ENCODE measurements around the gene ATP2B3.

Gene ATP2B3

DNA sequence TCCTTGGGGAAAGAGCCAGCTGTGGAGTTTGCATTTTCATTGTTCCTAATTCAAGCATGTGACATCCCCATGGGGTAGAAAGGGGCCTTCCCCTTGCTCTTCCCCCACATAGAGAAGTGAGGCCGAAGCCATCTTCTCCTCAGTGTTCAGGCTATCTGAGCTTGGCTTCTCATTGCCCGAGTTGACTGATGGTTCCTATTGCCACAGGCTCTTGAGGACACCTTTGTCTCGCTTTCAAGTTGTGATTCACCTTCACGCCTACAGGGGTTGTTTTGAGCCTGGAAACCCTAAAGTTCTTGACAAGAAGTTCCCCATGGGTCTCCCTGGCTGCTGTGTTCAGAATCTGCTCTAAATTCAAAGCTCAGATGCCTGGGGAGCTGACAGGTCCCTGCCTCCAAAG lies 56.5 kb downstream of the ATP2B3 start:
- H3K27ac ChIP-seq (ENCODE audit: low read depth, low read length) = no peak overlapping the region
- H3K9ac ChIP-seq (ENCODE audit: low read length in 5 of 5) = no peak overlapping the region
- peaks cover 8 to 58% (median 38%) of the 10 kb centered on the region in 5 donors for H3K27me3 ChIP-seq (ENCODE audit: control insufficient read depth in 5 of 5, insufficient read depth in 4 of 5, low read length in 5 of 5)
- H3K4me1 ChIP-seq (ENCODE audit: control insufficient read depth in 5 of 5, insufficient read depth in 5 of 5, low read length in 5 of 5) = peaks cover 0 to 12% (median 0%) of the 10 kb centered on the region in 5 donors
- H3K4me3 ChIP-seq (ENCODE audit: low read depth in 1 of 5, low read length in 5 of 5) = no peak overlapping the region
- H3K9me3 ChIP-seq (ENCODE audit: control insufficient read depth in 5 of 5, low read length in 5 of 5) = peaks cover 0 to 4% (median 0%) of the 10 kb centered on the region in 5 donors
- no peaks in the 10 kb centered on the region for H3K36me3 ChIP-seq (ENCODE audit: control insufficient read depth in 5 of 5, insufficient read depth in 5 of 5, low read length in 5 of 5)

DNA sequence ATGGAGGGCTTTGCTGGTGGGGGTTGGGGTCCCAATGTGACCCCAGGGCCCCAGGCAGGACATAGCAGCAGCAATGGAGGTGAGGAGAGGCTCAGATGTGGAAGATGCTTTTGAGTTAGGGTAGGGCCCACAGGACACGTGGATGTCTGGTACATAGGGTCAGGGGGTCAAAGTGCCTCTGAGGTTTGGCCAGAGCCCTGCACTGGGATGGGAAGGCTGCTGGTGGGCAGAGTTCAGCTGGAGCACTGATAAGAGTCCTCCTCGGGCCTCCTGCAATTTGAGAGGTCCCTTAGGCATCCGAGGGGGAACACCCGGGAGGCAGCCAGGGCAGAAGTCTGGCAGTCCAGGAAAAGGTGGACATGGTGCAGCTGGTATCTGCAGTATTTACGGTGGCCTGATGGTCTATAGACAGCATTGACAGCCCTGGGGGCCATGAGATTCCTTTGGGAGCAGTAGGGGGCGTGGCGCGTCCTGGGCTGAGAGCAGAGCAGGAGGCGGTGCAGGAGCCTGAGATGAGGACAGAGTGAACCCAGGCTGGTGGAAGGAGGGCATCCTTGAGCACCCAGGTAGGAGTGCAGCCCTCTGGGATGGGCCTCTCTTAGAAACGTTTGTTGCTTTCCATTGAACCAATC lies 58.9 kb downstream of the ATP2B3 start:
- Histone ChIP-seq H3K27me3 (ENCODE audit: control insufficient read depth in 5 of 5, insufficient read depth in 4 of 5, low read length in 5 of 5) (peaks cover 8 to 51% (median 40%) of the 10 kb centered on the region in 5 donors), H3K9ac (ENCODE audit: low read length in 5 of 5) (no peak overlapping the region), H3K27ac (ENCODE audit: low read depth, low read length) (no peak overlapping the region)

DNA sequence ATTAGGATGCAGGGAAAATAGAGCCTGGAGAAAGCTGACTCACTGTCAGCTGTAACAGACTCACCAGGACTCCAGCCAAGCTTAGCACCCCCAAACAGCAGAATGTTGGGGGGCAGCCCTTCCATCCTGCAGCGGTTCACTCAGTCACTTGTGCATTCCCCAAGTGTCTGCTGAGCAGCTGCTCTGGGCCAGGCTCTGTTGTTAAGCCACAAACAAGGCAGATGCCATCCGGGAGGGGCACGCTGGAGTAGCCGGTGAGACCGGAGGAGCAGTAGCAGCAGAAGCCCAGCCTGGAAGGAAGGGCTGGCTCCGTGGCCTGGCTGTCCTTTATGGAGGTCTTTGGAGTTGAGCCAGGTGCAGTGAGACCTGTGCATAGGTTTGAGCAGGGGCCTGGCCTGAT lies 59.5 kb downstream of the ATP2B3 start:
- no peak overlapping the region for H3K27ac ChIP-seq (ENCODE audit: low read depth, low read length)
- H3K27me3 ChIP-seq (ENCODE audit: control insufficient read depth in 5 of 5, insufficient read depth in 4 of 5, low read length in 5 of 5) = peaks cover 8 to 53% (median 42%) of the 10 kb centered on the region in 5 donors
- H3K9me3 ChIP-seq (ENCODE audit: control insufficient read depth in 5 of 5, low read length in 5 of 5) = peaks cover 0 to 2% (median 0%) of the 10 kb centered on the region in 5 donors
- no peak overlapping the region for H3K4me3 ChIP-seq (ENCODE audit: low read depth in 1 of 5, low read length in 5 of 5)
- no peak overlapping the region for H3K9ac ChIP-seq (ENCODE audit: low read length in 5 of 5)
- peaks cover 0 to 2% (median 0%) of the 10 kb centered on the region in 5 donors for H3K4me1 ChIP-seq (ENCODE audit: control insufficient read depth in 5 of 5, insufficient read depth in 5 of 5, low read length in 5 of 5)
- H3K36me3 ChIP-seq (ENCODE audit: control insufficient read depth in 5 of 5, insufficient read depth in 5 of 5, low read length in 5 of 5) = no peaks in the 10 kb centered on the region

More for the DNA sequence above, 58.9 kb downstream of the ATP2B3 start:
- H3K4me1 ChIP-seq (ENCODE audit: control insufficient read depth in 5 of 5, insufficient read depth in 5 of 5, low read length in 5 of 5) = peaks cover 0 to 5% (median 0%) of the 10 kb centered on the region in 5 donors
- no peaks in the 10 kb centered on the region for H3K36me3 ChIP-seq (ENCODE audit: control insufficient read depth in 5 of 5, insufficient read depth in 5 of 5, low read length in 5 of 5)
- no peak overlapping the region for H3K4me3 ChIP-seq (ENCODE audit: low read depth in 1 of 5, low read length in 5 of 5)
- peaks cover 0 to 4% (median 0%) of the 10 kb centered on the region in 5 donors for H3K9me3 ChIP-seq (ENCODE audit: control insufficient read depth in 5 of 5, low read length in 5 of 5)

DNA sequence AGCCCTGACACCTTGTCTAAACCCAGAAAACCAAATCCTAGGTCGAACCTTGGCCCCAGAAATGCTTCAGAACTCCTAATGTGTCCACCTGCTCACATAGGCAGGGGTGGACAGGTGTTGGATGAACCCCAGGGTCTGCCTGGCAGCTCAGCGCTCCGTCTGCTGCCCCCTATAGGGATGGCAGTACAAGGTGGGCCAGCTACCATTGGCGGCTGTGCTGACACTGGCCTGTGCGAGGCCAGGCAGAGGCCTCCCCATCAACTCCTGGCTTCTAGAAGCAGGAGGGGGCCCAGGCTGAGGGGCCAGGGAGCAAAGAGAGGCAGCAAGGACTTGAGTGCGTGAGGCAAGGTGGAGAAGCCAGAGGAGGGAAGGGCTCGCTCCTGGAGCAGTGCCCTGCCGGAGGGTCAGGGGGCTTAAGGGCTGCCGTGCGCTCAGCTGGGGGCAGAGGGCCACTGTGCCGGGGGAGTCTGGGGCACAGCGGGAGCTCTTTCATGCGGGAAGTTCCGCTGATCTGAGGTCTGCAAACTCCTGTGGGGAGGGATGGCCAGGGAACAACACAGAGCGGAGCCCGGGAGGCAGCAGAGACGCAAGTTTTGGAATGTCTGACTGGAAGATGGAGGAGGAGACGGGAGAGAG lies 60.9 kb downstream of the ATP2B3 start:
- Histone ChIP-seq H3K27ac (ENCODE audit: low read depth, low read length) (no peak overlapping the region), H3K4me3 (ENCODE audit: low read depth in 1 of 5, low read length in 5 of 5) (no peak overlapping the region), H3K4me1 (ENCODE audit: control insufficient read depth in 5 of 5, insufficient read depth in 5 of 5, low read length in 5 of 5) (peaks cover 0 to 4% (median 0%) of the 10 kb centered on the region in 5 donors), H3K36me3 (ENCODE audit: control insufficient read depth in 5 of 5, insufficient read depth in 5 of 5, low read length in 5 of 5) (no peaks in the 10 kb centered on the region), H3K9me3 (ENCODE audit: control insufficient read depth in 5 of 5, low read length in 5 of 5) (no peaks in the 10 kb centered on the region), H3K27me3 (ENCODE audit: control insufficient read depth in 5 of 5, insufficient read depth in 4 of 5, low read length in 5 of 5) (peaks cover under 1 to 47% (median 35%) of the 10 kb centered on the region in 5 donors), H3K9ac (ENCODE audit: low read length in 5 of 5) (no peak overlapping the region)

DNA sequence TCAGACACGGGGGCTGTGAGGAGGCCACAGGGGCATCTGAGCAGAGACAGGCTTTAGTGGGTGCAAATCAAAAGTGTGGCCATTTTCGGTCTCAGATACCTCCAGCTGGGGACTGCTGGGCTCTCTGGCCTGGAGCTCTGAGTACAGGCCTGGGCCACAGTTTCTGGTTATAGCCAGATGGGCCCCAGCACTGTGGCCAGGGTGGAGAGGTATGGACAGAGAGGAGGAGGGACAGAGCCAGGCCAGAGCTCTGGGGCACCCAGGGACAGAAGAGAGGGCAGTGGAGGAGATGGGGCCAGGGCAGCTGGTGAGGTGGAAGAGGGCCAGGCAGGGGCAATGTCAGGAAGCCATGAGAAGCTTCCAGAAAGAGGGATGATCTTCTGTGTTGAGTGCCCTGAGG lies 61.4 kb downstream of the ATP2B3 start:
- Histone ChIP-seq H3K4me3 (ENCODE audit: low read depth in 1 of 5, low read length in 5 of 5) (no peak overlapping the region), H3K27ac (ENCODE audit: low read depth, low read length) (no peak overlapping the region), H3K4me1 (ENCODE audit: control insufficient read depth in 5 of 5, insufficient read depth in 5 of 5, low read length in 5 of 5) (peaks cover 0 to 4% (median 0%) of the 10 kb centered on the region in 5 donors), H3K9me3 (ENCODE audit: control insufficient read depth in 5 of 5, low read length in 5 of 5) (no peaks in the 10 kb centered on the region), H3K9ac (ENCODE audit: low read length in 5 of 5) (no peak overlapping the region), H3K27me3 (ENCODE audit: control insufficient read depth in 5 of 5, insufficient read depth in 4 of 5, low read length in 5 of 5) (peaks cover 3 to 44% (median 34%) of the 10 kb centered on the region in 5 donors), H3K36me3 (ENCODE audit: control insufficient read depth in 5 of 5, insufficient read depth in 5 of 5, low read length in 5 of 5) (no peaks in the 10 kb centered on the region)

DNA sequence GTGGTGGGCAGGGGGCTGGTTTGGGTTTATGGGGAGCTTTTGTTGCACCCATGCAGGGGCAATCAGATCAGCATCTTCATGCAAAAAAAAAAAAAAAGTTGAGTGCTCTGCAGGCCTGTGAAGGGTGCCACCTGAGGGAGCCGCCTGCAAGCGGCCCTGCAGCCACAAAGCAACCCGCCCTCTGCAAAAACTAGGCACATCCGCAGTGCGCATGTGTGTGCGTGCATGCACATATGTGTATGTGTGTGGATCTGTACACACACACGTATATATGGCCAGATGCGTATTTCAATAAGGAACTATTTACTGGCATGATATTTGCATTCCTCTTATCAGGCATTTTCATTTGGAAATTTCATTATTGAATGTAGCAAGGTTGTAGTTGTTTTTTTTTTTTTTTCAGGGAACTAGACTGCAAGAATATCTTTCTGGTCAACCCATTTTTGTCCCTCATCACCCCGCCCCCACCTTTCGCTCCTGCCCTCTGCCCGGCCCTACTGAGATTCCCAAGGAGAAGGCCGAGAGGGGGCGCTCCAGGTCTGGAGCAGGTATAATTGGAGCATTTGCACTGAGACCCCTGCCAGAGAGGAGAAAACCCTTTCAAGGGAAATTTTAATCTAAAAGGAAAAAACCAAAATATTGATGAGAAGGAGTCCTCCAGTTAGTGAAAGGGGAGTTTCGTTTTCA lies 63.4 kb downstream of the ATP2B3 start:
- H3K4me3 ChIP-seq (ENCODE audit: low read depth in 1 of 5, low read length in 5 of 5) = no peak overlapping the region
- peaks cover 3 to 28% (median 25%) of the 10 kb centered on the region in 5 donors for H3K27me3 ChIP-seq (ENCODE audit: control insufficient read depth in 5 of 5, insufficient read depth in 4 of 5, low read length in 5 of 5)
- H3K36me3 ChIP-seq (ENCODE audit: control insufficient read depth in 5 of 5, insufficient read depth in 5 of 5, low read length in 5 of 5) = no peaks in the 10 kb centered on the region
- no peak overlapping the region for H3K9ac ChIP-seq (ENCODE audit: low read length in 5 of 5)
- H3K9me3 ChIP-seq (ENCODE audit: control insufficient read depth in 5 of 5, low read length in 5 of 5) = no peaks in the 10 kb centered on the region
- H3K27ac ChIP-seq (ENCODE audit: low read depth, low read length) = no peak overlapping the region
- H3K4me1 ChIP-seq (ENCODE audit: control insufficient read depth in 5 of 5, insufficient read depth in 5 of 5, low read length in 5 of 5) = peaks cover 0 to 4% (median 0%) of the 10 kb centered on the region in 5 donors

DNA sequence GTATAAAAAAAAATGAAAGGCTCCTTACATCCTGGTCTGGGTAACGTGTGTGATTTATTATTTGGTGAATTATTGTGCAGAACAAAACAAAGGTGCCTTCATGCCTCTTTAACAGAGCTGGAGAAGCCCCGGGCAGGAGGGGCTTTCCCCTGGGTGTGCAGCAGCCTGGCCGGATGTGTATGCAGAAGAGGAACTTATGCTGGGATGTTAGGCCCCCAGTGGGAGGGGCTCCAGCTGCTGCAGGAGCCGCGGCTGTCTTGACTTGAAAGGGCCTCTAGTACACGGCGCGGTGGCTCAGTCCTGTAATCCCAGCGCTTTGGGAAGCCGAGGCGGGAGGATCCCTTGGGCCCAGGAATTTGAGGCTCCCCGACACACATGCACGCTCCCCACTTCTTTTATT lies 65.5 kb downstream of the ATP2B3 start:
- Histone ChIP-seq H3K9ac (ENCODE audit: low read length in 5 of 5) (no peak overlapping the region), H3K4me3 (ENCODE audit: low read depth in 1 of 5, low read length in 5 of 5) (no peak overlapping the region), H3K9me3 (ENCODE audit: control insufficient read depth in 5 of 5, low read length in 5 of 5) (no peaks in the 10 kb centered on the region), H3K4me1 (ENCODE audit: control insufficient read depth in 5 of 5, insufficient read depth in 5 of 5, low read length in 5 of 5) (peaks cover 0 to 4% (median 0%) of the 10 kb centered on the region in 5 donors), H3K36me3 (ENCODE audit: control insufficient read depth in 5 of 5, insufficient read depth in 5 of 5, low read length in 5 of 5) (peaks cover 0 to 11% (median 7%) of the 10 kb centered on the region in 5 donors), H3K27ac (ENCODE audit: low read depth, low read length) (no peak overlapping the region), H3K27me3 (ENCODE audit: control insufficient read depth in 5 of 5, insufficient read depth in 4 of 5, low read length in 5 of 5) (peaks cover 3 to 27% (median 21%) of the 10 kb centered on the region in 5 donors)

DNA sequence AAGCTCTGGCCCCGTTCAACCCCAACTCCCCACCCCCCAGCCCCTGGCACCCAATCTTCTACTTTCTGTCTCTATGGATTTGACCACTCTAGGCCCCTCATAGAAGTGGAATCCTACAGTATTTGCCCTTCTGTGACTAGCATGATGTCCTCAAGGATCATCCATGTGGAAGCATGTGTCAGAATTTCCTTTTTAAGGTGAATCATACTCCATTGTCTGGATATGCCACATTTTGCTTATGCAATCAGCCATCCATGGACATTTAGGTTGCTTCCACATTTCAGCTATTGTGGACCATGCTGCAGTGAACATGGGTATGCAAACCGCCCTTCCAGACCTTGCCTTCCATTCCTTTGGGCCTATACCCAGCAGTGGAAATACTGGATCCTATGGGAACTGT lies 66.0 kb downstream of the ATP2B3 start:
- Histone ChIP-seq H3K36me3 (ENCODE audit: control insufficient read depth in 5 of 5, insufficient read depth in 5 of 5, low read length in 5 of 5) (peaks cover 0 to 16% (median 11%) of the 10 kb centered on the region in 5 donors), H3K9me3 (ENCODE audit: control insufficient read depth in 5 of 5, low read length in 5 of 5) (no peaks in the 10 kb centered on the region), H3K27me3 (ENCODE audit: control insufficient read depth in 5 of 5, insufficient read depth in 4 of 5, low read length in 5 of 5) (peaks cover 3 to 22% (median 19%) of the 10 kb centered on the region in 5 donors), H3K4me1 (ENCODE audit: control insufficient read depth in 5 of 5, insufficient read depth in 5 of 5, low read length in 5 of 5) (peaks cover 0 to 4% (median 0%) of the 10 kb centered on the region in 5 donors), H3K27ac (ENCODE audit: low read depth, low read length) (no peak overlapping the region), H3K4me3 (ENCODE audit: low read depth in 1 of 5, low read length in 5 of 5) (no peak overlapping the region), H3K9ac (ENCODE audit: low read length in 5 of 5) (no peak overlapping the region)

DNA sequence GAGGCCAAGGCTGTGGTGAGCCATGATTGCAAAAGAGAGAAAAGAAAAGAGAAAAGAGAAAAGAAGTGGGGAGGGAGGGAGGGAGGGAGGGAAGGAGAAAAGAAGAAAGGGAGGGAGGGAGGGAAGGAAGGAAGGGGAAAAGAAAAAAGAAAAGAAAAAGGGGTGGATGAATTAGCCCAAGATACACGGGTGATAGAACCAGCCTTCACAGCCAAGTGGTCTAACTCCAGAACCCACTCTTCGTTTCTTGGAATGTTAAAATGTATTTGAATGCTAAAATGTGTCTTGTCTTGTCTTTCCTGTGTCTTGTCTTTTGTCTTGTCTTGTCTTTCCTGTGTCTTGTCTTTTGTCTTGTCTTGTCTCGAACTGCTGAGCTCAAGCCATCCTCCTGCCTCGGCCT lies 68.4 kb downstream of the ATP2B3 start:
- H3K9ac ChIP-seq (ENCODE audit: low read length in 5 of 5) = no peak overlapping the region
- no peak overlapping the region for H3K27ac ChIP-seq (ENCODE audit: low read depth, low read length)
- H3K4me3 ChIP-seq (ENCODE audit: low read depth in 1 of 5, low read length in 5 of 5) = no peak overlapping the region
- H3K36me3 ChIP-seq (ENCODE audit: control insufficient read depth in 5 of 5, insufficient read depth in 5 of 5, low read length in 5 of 5) = peaks cover 0 to 24% (median 17%) of the 10 kb centered on the region in 5 donors
- peaks cover 0 to 4% (median 0%) of the 10 kb centered on the region in 5 donors for H3K4me1 ChIP-seq (ENCODE audit: control insufficient read depth in 5 of 5, insufficient read depth in 5 of 5, low read length in 5 of 5)
- H3K27me3 ChIP-seq (ENCODE audit: control insufficient read depth in 5 of 5, insufficient read depth in 4 of 5, low read length in 5 of 5) = peaks cover 3 to 20% (median 17%) of the 10 kb centered on the region in 5 donors
- H3K9me3 ChIP-seq (ENCODE audit: control insufficient read depth in 5 of 5, low read length in 5 of 5) = no peaks in the 10 kb centered on the region

DNA sequence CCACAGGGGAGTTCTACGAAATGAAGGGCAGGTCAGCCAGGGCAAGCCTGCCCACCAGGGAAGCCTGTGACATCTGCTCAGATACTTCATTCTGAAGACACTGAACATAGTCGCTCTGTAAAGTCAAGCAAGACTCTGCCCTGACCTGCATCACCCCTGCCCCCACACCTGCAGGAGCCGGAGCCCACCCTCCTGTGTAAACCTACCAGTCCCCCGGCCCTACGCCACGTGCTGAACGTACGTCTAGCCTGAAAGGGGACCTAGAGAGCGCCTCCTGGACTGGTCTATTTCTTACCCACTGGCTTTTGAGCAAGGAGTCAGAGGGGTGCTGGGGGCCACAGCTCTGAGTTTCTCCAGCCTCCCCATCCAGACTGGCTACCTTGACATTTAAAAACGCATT lies 69.9 kb downstream of the ATP2B3 start:
- peaks cover 0 to 39% (median 27%) of the 10 kb centered on the region in 5 donors for H3K36me3 ChIP-seq (ENCODE audit: control insufficient read depth in 5 of 5, insufficient read depth in 5 of 5, low read length in 5 of 5)
- peaks cover 3 to 20% (median 17%) of the 10 kb centered on the region in 5 donors for H3K27me3 ChIP-seq (ENCODE audit: control insufficient read depth in 5 of 5, insufficient read depth in 4 of 5, low read length in 5 of 5)

More for the DNA sequence above, 69.9 kb downstream of the ATP2B3 start:
- Histone ChIP-seq H3K4me3 (ENCODE audit: low read depth in 1 of 5, low read length in 5 of 5) (no peak overlapping the region), H3K4me1 (ENCODE audit: control insufficient read depth in 5 of 5, insufficient read depth in 5 of 5, low read length in 5 of 5) (peaks cover 0 to 4% (median 0%) of the 10 kb centered on the region in 5 donors), H3K27ac (ENCODE audit: low read depth, low read length) (no peak overlapping the region), H3K9ac (ENCODE audit: low read length in 5 of 5) (no peak overlapping the region), H3K9me3 (ENCODE audit: control insufficient read depth in 5 of 5, low read length in 5 of 5) (no peaks in the 10 kb centered on the region)

All from subcutaneous abdominal adipose tissue (tissue), 5 donors.